Stimulated activated CD4-positive, alpha-beta T cell treated with anti-CD3 and anti-CD28 coated beads, Interleukin-2, amount 100 ng/mL, for 4 hours (primary cell): ENCODE data around the gene CMYA5.

Experiments used
- DNase-seq: peaks from one replicate; pipeline ENCODE4 v3.0.0-alpha.2; 2020; ENCODE audit warnings: low read depth

Gene CMYA5

DNA sequence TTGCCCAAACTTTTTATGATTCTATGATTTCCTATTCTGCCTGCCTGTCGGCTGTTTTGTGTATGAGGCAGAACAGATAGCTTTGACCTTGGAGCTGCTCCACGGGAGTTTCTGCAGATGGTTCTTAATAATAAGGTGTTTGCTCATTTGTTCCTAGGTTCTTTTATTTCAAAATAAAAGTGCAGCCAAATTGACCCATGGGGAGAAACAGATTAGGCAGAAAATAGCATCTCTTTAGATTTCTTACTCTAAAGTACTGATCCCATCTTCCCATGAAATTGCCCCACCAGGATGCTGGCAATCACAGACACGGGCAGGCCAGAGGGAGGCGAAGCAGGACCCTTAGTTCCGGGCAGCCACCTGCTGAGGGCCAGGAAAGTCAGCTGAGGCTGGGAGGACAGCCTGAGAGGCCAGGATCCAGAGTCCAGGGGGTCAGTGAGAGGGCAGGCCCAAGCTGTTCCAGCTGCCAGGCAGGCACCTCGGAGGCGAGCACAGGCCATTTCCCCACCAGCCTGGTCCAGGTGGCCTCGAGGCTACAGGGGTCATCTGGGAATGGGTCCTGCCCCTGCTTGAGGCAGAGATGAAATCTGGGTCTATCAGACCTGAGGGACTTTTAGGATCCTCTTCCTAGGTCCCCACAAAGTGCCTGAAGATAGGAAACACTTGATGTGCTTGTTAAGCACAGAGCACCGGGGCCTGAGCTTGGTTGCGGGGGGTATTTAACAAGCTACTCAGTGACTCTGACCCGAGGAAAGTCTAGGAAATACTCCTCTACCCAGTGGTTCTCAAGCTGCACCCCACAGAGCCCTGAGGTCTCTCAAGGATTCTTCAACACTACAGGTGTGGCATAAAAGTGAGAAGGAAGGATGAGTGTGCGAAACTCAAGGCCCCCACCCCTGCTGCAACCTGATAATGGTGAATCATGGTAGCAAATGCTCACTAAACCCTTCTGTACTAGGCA lies 145.4 kb downstream of the CMYA5 start:
- DNase-seq = no peak

DNA sequence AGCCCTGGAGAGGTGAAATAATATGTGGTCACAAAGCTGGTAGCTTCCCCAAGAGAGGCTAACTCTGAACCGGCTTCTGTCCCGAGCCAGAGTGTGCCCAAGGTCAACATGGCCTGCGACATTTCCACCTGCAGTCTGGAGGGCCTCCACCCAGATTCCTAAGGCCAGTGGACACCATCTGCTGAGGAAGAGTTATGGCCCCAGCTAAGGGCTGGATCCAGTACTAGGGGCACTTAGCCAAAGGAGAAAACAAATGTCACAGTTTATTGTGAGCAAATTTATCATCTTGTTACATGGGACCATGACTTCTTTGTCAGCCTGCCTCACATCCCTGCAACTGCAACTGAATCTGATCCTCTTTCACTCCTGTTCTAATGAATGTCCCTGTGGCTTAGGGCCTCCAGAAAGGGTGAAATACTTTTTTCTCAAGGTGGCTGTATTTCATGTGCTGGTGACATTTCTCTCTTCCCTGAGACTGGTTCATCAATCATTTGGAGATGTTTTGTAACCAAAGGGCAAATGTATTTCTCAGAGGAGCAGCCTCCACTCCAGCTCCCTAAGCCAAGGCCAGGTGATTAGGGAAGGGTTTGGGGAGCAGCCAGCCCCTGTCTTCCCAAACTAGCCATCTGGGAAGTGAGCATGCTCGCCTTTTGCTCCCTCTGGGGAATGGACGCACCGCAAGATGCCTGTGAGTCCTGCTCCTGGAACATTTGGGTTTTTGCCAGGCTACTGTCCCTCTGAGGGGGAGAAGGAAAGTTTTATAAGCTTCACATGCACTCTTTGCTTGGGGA lies 148.3 kb downstream of the CMYA5 start:
- no peak for DNase-seq

DNA sequence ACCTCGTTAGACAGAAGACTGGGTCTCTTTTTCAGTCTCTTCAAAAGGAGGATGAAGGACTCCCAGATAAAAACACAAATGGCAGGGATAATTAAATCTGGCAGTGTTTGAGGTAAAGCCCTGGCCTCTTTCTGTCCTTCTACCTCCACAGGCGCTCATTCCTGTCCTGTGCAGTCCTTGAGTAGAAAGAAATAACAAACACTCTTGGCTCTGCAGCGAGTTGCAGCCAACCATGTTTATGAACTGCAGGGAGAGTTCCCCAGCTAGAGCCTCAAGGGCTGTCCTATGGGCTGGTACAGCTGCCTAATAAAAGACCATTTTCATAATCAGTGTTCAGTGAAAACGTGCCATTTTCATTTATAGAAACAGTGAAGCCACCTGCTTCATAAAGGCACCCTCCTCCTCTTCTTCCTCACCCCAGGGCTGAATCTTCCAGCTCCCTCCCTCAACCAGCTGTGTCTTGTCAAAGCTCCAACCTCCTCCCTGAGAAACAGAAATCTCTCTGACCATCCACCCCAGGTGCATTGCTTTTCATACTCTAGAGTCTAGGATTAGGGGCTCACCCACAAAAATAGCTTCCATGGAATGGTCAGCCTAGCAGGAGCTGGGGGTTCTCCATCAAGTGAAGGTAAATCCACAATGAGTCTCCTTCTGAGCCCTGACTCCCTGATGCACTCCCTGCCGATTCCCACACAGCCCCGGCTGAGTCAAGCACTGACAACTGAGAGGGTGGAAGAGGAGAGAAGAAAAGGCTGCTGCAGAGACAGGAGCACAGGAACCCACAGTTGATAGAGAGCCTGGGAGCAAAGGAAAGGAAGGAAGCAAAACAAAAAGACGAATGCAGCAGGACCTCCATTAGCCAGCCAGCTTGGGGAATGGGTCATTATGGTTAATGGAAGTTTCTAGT lies 150.7 kb downstream of the CMYA5 start:
- DNase-seq = no peak

DNA sequence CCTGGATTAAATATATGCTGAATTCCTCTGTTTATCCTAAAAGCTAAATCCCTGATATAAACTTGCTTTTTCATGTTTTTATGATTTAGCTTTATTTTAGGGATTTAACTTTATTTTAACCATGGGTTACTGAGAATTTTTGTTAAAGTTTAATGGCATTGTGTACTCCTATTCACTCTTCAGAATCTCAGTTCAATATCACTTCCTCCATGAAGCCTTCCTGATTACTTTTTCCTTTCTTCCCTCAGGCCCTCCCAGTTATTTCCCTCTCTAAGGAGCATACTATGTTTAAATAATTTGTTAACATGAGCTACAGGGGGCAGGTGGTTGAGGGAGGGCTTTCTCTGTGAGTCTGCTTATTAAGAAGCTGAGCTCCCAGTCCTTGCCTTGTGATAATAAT lies 151.5 kb downstream of the CMYA5 start:
- no peak for DNase-seq

DNA sequence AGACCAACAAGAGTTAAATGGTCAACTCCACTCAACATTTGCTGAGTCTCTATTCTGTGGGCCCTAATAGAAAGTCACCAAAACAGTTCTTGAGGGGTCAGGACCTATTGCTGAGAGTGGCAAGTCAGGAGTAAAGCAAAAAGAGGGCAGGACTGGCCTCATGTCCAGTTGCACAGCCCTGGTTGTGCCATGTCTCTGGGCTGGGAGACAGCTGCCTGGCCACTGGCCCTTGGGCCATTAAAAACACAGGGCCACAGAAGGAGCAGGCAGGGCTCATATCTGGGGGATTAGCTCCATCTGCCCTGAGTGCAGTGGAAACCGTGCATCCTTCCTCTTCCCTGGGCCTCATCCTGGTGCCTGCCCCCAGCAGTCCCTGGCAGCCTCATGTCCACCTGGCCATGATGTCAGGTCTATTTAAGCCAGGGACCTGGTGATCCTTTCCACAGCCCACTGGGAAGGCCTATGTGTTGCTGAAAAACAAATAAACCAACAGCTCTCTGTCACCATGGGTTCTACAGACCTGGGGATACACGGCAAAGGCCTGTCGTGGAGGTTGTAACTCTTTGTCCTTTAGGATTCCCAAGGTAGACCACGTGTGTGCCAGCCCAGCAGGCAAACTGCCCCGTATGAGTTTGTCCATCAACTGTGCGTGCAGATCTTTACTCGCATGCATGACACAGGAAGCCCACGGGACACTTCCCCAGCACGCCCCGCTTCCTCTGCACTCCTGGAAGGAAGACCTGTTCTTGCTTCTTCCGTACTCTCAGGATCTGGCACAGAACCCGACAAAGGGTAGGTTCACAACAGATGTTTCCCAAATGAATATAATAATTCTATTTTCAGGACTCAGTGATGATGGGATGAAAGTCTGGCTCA lies 152.6 kb downstream of the CMYA5 start:
- no peak for DNase-seq

DNA sequence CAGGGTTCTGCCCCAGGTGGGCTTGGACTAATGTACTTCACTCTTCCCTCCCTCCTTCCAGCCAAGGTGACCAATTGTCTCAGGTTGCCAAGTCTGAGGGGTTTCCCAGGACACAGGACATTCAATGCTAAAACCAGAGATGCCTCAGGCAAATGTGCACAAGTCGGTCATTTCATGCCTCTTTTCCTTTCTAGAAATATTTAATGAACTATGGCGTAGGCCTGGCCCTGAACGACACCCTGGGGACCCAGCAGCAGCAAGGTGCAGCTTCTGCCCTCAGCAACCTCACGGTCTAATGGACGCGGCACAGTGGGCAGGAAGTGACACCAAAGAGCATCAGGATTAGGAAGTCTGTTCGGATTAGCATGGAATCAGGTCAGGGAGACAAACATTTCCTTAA lies 153.4 kb downstream of the CMYA5 start:
- DNase-seq = no peak

DNA sequence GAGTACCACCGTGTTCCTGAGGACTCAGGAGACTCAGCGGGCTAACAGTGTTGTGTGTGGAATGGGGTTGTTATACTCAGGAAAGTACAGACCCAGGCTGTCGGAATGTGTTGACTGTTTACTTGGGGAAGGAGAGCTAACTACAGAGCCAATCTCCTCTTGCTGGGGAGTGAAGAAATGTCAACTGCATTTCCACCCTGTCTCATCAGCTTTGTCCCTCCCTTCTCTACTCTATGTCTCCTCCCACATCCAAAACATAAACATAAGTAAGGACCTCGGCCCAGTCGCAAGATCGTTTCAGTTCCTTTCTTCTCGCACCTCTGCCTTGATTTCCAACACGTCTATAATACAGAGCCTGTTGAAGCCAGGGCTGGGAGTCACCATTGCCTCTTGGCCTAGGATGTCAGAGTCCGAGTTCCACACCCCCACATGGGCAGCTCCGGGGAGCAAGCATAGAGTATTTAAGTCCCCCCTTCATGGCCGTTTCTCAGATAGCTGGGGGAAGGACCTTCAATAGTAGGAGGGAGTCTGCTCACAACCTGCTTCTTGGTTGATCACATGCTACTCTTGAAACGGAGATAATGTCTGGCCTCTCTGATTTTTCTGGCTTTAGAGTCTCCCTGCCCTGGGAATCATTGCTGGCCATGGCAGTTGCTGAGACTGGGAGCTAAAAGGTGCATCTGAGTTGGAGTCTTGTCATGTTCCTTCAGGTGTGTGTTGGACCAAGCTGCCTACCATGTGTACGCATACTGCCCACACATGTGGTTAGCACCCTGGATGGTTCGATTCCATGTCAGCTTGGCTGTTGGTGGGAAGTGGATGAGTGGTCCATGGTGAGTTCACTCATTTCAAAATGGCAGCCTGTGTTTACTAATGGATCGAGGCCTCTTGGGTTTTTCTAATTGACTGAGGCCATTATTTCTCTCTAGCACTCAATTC lies 154.1 kb downstream of the CMYA5 start:
- no peak for DNase-seq

DNA sequence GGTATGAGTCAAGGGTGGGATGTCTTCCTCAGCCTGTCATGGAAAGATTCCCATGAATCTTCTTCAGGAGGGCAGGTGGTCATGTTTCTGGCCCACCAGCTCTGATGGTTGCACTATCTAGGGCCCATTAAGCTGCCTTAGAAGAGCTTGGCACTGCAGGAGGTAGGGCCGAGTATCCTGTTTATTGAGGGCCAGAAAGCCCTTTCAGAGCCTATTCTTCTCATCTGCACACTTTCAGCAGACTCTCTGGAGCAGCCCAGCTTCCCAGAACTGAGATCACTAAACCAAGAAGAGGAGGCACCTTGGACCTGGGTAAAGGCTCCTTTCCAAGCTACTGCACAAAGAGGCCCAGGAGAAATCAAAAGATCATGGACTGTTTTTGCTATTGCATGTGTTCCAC lies 154.9 kb downstream of the CMYA5 start:
- no peak for DNase-seq

DNA sequence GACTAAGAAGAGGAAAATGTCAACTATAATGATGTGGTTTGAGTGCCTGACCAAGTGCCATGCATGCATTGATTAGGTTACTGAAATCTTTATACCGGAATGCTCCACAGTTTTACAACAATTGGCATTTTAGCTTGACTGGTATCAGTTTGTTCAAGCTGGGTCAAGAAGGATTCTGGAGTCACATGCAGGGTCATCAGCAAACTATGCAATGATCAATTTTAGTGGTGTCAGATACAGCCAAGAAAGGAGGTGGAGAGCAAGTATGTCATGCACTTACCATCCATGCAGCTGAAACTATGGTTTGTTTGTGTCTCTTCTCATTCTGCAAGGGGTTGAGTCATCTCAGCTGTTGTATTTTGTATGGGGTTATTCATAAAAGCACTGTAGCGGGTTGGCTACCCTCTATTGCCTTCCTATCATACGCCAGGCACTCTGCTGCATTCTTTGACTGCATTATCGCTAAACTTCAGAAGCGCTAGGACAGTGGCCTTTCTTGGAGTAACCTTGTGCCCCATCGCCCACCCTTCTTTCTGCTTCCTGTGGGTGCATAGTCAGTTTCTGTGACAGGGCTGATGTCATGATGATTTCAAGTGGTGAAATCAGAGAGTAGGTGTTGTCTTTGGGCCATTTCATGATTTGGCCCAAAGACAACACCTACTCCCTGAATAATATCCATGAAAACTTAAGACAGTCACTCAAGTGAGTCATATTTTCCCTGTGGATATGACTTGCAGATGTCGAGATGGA lies 156.0 kb downstream of the CMYA5 start:
- DNase-seq = no peak

DNA sequence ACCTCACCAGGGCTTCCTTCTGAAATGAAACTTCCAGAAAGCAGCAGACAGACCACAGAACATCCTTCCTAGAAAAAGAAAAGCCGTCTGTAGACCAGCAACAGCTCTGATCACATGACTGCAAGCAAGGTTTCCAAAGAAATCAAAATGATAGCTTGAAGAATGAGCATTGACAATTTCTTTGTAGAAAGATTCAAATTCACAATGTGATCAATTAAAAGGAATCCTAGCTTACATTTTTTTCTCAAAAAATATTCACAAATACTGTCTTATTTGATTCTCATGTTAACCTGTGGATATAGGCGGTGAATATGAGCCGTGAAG lies 156.5 kb downstream of the CMYA5 start:
- no peak for DNase-seq

DNA sequence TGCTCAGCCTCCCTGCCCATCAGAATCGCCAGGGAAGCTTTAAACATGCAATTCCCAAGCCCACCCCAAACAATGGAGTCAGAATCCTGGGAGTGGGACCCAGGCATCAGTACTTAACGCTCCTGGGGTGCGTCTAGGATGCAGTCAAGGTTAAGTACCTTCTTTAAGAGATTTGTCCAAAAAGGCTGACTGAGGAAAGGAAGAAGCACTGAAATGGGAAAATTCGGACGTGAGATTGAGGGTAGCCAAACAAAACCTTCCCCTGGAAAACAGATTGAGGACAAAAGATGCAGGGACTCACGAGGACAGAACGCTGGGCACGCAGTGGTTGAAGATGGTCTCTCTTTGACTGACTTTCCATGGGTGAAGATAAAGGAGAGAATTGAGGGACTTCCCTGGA lies 157.9 kb downstream of the CMYA5 start:
- no peak for DNase-seq

DNA sequence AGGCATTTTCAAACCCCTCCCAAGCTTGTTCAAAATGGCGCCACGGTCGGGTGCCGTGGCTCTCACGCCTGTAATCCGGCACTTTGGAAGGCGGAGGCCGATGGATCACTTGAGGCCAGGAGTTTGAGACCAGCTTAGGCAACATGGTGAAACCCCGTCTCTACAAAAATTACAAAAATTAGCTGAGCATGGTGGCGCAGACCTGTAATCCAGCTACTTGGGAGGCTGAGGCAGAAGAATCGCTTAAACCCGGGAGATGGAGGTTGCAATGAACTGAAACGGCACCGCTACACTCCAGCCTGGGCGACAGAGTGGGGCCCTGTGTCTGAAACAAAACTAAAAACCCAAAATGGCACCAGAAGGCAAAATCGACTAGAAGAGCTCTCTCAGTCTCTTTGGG lies 159.4 kb downstream of the CMYA5 start:
- DNase-seq = no peak
